ENCODE data around the gene CRABP2.

- TF ChIP-seq CTCF (IDR thresholded peaks at IDR 0.05) (no peak), EZH2 (IDR thresholded peaks at IDR 0.05) (no peak), EZH2phosphoT487 (IDR thresholded peaks at IDR 0.05) (no peak)
These were observed 8.6 kb downstream of the CRABP2 start for GRCh38 chr1:156696755-156697154.
